GM12878 (cell line): ENCODE measurements around the gene ZNF808. TPM values are rescaled to one million over a fixed set of nuclear protein-coding genes. Genes with fewer than 3 reads are reported as not detected.

Experiments
- ATAC-seq: fragments of 200-7000 bp; cut with Tn5 transposase; 3 replicates; pipeline ENCODE4 v1.9.1; 2020; ENCODE audit warnings: mild to moderate bottlenecking, moderate library complexity
- BruUV-seq: library from RNA; stranded (reverse); fragments of 400-500 nt; replicated peaks from 2 replicates; lab custom pipeline; 2021; lab: Mats Ljungman, UMichigan
- CTCF ChIA-PET: fragments of 300-600 bp; sonication (Branson Sonifier 250); formaldehyde crosslinking; extraction: SDS; loops from one replicate; lab custom pipeline; 2021; ENCODE audit warnings: inconsistent platforms; lab: Yijun Ruan, JAX
- POLR2A ChIA-PET: fragments of 350-600 bp; formaldehyde crosslinking; extraction: SDS; loops from one replicate; lab custom pipeline; 2021; ENCODE audit warnings: inconsistent platforms; lab: Charles Lee
- RAD21 ChIA-PET: fragments of 300-600 bp; sonication (Branson Sonifier 250); formaldehyde crosslinking; loops from one replicate; lab custom pipeline; 2023; ENCODE audit warnings: antibody characterized with exemption; ENCODE audit not compliant: unreplicated experiment; lab: Charles Lee
- SMC1A ChIA-PET: fragments of 300-600 bp; sonication (Branson Sonifier 250); formaldehyde crosslinking; loops from one replicate; lab custom pipeline; 2023; ENCODE audit not compliant: unreplicated experiment, uncharacterized antibody; lab: Charles Lee
- DNase-seq: peaks from one replicate; pipeline ENCODE4 v3.0.0-alpha.2; 2011; ENCODE audit warnings: low read depth, low spot score
- FAIRE-seq: peaks from 3 replicates; lab custom pipeline; 2011; peaks lifted over from hg19 to GRCh38; lab: Jason Lieb, UNC
- H2AFZ ChIP-seq: 2 replicates; pipeline ENCODE4 v1.6.0; 2011; ENCODE audit warnings: low read depth, low read length, control low read depth; ENCODE audit not compliant: control insufficient read depth
- H3K27ac ChIP-seq: 2 replicates; pipeline ENCODE4 v1.5.1; 2011; ENCODE audit warnings: control low read depth; ENCODE audit not compliant: control insufficient read depth, insufficient read depth
- H3K27me3 ChIP-seq, 2 experiments: replicated peaks in 1 of 2; 2 replicates each; pipeline versions ENCODE4 v1.6.0 to v1.6.1; 2011; ENCODE audit warnings: low read length in 1 of 2; ENCODE audit not compliant: control insufficient read depth in 2 of 2, insufficient read depth in 2 of 2
- H3K36me3 ChIP-seq, 2 experiments: 2 replicates each; pipeline ENCODE4 v1.5.1; 2011; ENCODE audit warnings: low read length in 1 of 2; ENCODE audit not compliant: control insufficient read depth in 2 of 2, insufficient read depth in 2 of 2
- H3K4me1 ChIP-seq: 2 replicates; pipeline ENCODE4 v1.6.1; 2011; ENCODE audit warnings: mild to moderate bottlenecking, low read length, moderate library complexity, mixed read lengths; ENCODE audit not compliant: control insufficient read depth, insufficient read depth
- H3K4me2 ChIP-seq: 2 replicates; pipeline ENCODE4 v1.6.0; 2011; ENCODE audit warnings: control low read depth; ENCODE audit not compliant: control insufficient read depth, insufficient read depth
- H3K4me3 ChIP-seq: fragments of 200-600 bp; sonication (generic); 2 replicates; pipeline ENCODE4 v1.5.1; 2016
- H3K79me2 ChIP-seq: 2 replicates; pipeline ENCODE4 v1.6.0; 2011; ENCODE audit warnings: low read length; ENCODE audit not compliant: control insufficient read depth, insufficient read depth
- H3K9ac ChIP-seq: 2 replicates; pipeline ENCODE4 v1.8.0; 2011; ENCODE audit warnings: low read length, control low read depth, mixed read lengths; ENCODE audit not compliant: control insufficient read depth, insufficient read depth
- H3K9me3 ChIP-seq: replicated peaks from 3 replicates; pipeline ENCODE4 v1.5.1; 2011; ENCODE audit warnings: mild to moderate bottlenecking, low read length; ENCODE audit not compliant: control insufficient read depth, insufficient read depth
- H4K20me1 ChIP-seq: 2 replicates; pipeline ENCODE4 v1.6.0; 2011; ENCODE audit not compliant: control insufficient read depth, insufficient read depth
- ATF2 ChIP-seq: IDR thresholded peaks from 2 replicates; pipeline ENCODE4 v1.6.1; 2012; ENCODE audit warnings: low read length, inconsistent platforms
- CREM ChIP-seq: IDR thresholded peaks from 2 replicates; pipeline ENCODE4 v1.6.1; 2014; ENCODE audit warnings: antibody characterized with exemption, low read depth
- DPF2 ChIP-seq: fragments of 450-650 bp; IDR thresholded peaks from 2 replicates; pipeline ENCODE4 v1.6.1; 2017; ENCODE audit warnings: mild to moderate bottlenecking
- HCFC1 ChIP-seq: fragments of 150-350 bp; IDR thresholded peaks from 2 replicates; pipeline ENCODE4 v1.6.1; 2014; ENCODE audit warnings: low read length
- HDAC6 ChIP-seq: fragments of 200-600 bp; sonication (generic); IDR thresholded peaks from one replicate; pipeline ENCODE4 v1.8.0; 2017; ENCODE audit warnings: antibody characterized with exemption; ENCODE audit not compliant: unreplicated experiment
- HSF1 ChIP-seq: fragments of 150-350 bp; IDR thresholded peaks from 2 replicates; pipeline ENCODE4 v1.6.1; 2014; ENCODE audit warnings: mild to moderate bottlenecking, low read depth, low read length
- JUNB ChIP-seq: IDR thresholded peaks from 2 replicates; pipeline ENCODE4 v1.6.1; 2016; ENCODE audit warnings: antibody characterized with exemption, mild to moderate bottlenecking
- KAT2A ChIP-seq: conservative IDR thresholded peaks from 2 replicates; pipeline ENCODE4 v1.6.1; 2011; ENCODE audit warnings: low read depth, low read length; ENCODE audit not compliant: control insufficient read depth
- NFYB ChIP-seq: IDR thresholded peaks from 2 replicates; pipeline ENCODE4 v1.6.1; 2011; ENCODE audit warnings: low read depth, mild to moderate bottlenecking, low read length, improper control_type of control experiment, moderate library complexity; ENCODE audit not compliant: insufficient read depth
- NR2F1 ChIP-seq: fragments of 450-650 bp; conservative IDR thresholded peaks from 2 replicates; pipeline ENCODE4 v1.6.1; 2017; ENCODE audit warnings: mild to moderate bottlenecking
- POLR2A ChIP-seq: IDR thresholded peaks from 2 replicates; pipeline ENCODE4 v1.6.1; 2011; ENCODE audit warnings: low read depth, mild to moderate bottlenecking, low read length
- POLR2AphosphoS2 ChIP-seq: IDR thresholded peaks from 2 replicates; pipeline ENCODE4 v1.6.1; 2011; ENCODE audit warnings: low read depth, mild to moderate bottlenecking, low read length, improper control_type of control experiment, moderate library complexity
- POU2F2 ChIP-seq: IDR thresholded peaks from 3 replicates; pipeline ENCODE4 v1.6.1; 2011; ENCODE audit warnings: low read depth, mild to moderate bottlenecking, low read length, borderline replicate concordance
- SMAD1 ChIP-seq: fragments of 450-650 bp; IDR thresholded peaks from 2 replicates; pipeline ENCODE4 v1.6.1; 2018; ENCODE audit warnings: mild to moderate bottlenecking, low read depth; ENCODE audit not compliant: partially characterized antibody
- SREBF1 ChIP-seq: IDR thresholded peaks from 2 replicates; pipeline ENCODE4 v1.6.1; 2012; ENCODE audit warnings: mild to moderate bottlenecking, low read length
- ZNF274 ChIP-seq: IDR thresholded peaks from one replicate; pipeline ENCODE4 v1.8.0; 2011; ENCODE audit not compliant: insufficient read length, insufficient read depth
- WGBS: methylation state at CpG from one replicate; pipeline ENCODE4 v1.1.6; 2016; ENCODE audit warnings: low lambda C conversion rate; ENCODE audit not compliant: insufficient replicate concordance, insufficient coverage; ENCODE audit errors: missing lambda C conversion rate; 5-methylcytosine and 5-hydroxymethylcytosine counted together
- in situ Hi-C: fragments of 300-500 bp; cut with MboI; formaldehyde crosslinking; loops from 9 replicates; pipeline ENCODE4 v1.14.3; 2018; ENCODE audit warnings: mixed read lengths
- intact Hi-C: fragments of 100-400 bp; cut with micrococcal nuclease; formaldehyde crosslinking; loops from one replicate; pipeline ENCODE4 v1.14.2; 2022; ENCODE audit not compliant: unreplicated experiment
- polyA plus RNA-seq, 11 experiments: library from polyadenylated mRNA; depleted of rRNA in 4 of 11; unstranded in 6 of 11; stranded (reverse) in 5 of 11; fragments of >200 nt; fragmentation: Nextera tagmentation in 4 of 11; fragmentation: Illumina TruSeq in 1 of 11; extraction: Ambion mirVana in 4 of 11; extraction: Trizol in 1 of 11; gene quantifications; 1 replicate in 1 of 11; 2 replicates in 10 of 11; pipeline versions ENCODE4 v1.2.1 to v1.2.3, GENCODE V29; 2011 to 2016; ENCODE audit warnings: inconsistent platforms in 2 of 11, missing spikeins in 2 of 11, low read depth in 1 of 11
- total RNA-seq, 4 experiments: library from RNA; depleted of rRNA in 3 of 4; stranded (reverse); fragments of >200 nt in 3 of 4; fragmentation: Illumina TruSeq in 1 of 4; extraction: Trizol in 1 of 4; gene quantifications; 2 replicates each; pipeline versions ENCODE4 v1.2.1 to v1.2.3, GENCODE V29; 2013 to 2021

The ZNF808 gene
- total and polyA plus RNA-seq, 10 of the 15 experiments (the other 5 are each of a cell fraction or from before 2014, with no cell fraction given): 2.1 to 20.2 (median 7.2) TPM

GRCh38 chr19:52584736-52585440 lies 57.4 kb downstream of the ZNF808 start:
- 0 out of 2 replicates have a peak, but pooled peaks have one; percentile 15 for TF ChIP-seq POLR2A
- no peak for TF ChIP-seq SREBF1
- SMC1A ChIA-PET: no interaction called here
- Histone ChIP-seq H4K20me1 (no peaks in the 10 kb centered on the region), H3K4me1 (no peaks in the 10 kb centered on the region), H3K9ac (no peak overlapping the region), H3K27ac (no peak overlapping the region), H2AFZ (no peak overlapping the region), H3K79me2 (no peaks in the 10 kb centered on the region), H3K27me3 (no peaks in the 10 kb centered on the region), H3K9me3 (peaks cover 16% of the 10 kb centered on the region), H3K4me3 (no peak overlapping the region), H3K36me3 (peaks cover 6 to 7% of the 10 kb centered on the region in 2 experiments), H3K4me2 (no peak overlapping the region)
- CTCF ChIA-PET: no interaction called here
- no peak for DNase-seq
- intact Hi-C loops (no loop called here), in situ Hi-C loops (no loop called here)
- RAD21 ChIA-PET: no interaction called here
- no peak for ATAC-seq
- no peak for FAIRE-seq
- no TSS peak for BruUV-seq
- 93% methylated on average over 36 of the region's 39 CpGs for WGBS
- POLR2A ChIA-PET: no interaction called here

- no peak overlapping the region for H3K27ac ChIP-seq
- H3K9me3 ChIP-seq: peaks cover 16% of the 10 kb centered on the region
- in situ Hi-C loops: no loop called here
- peaks cover 6 to 7% of the 10 kb centered on the region in 2 experiments; a peak in 3 of 4 replicates for H3K36me3 ChIP-seq
- no peak overlapping the region for H2AFZ ChIP-seq
- BruUV-seq: no TSS peak
- no peak overlapping the region for H3K9ac ChIP-seq
- no peaks in the 10 kb centered on the region for H3K27me3 ChIP-seq
- no peaks in the 10 kb centered on the region for H3K4me1 ChIP-seq
- FAIRE-seq (no peak), DNase-seq (no peak), ATAC-seq (no peak)
- 97% methylated on average over 6 of the region's 6 CpGs for WGBS
- H3K4me2 ChIP-seq: no peak overlapping the region
- no peak overlapping the region for H3K4me3 ChIP-seq
- ChIA-PET CTCF (no interaction called here), RAD21 (no interaction called here), POLR2A (no interaction called here), SMC1A (no interaction called here)
- intact Hi-C loops: no loop called here
- no peaks in the 10 kb centered on the region for H3K79me2 ChIP-seq
- no peaks in the 10 kb centered on the region for H4K20me1 ChIP-seq
- TF ChIP-seq KAT2A (no peak), NR2F1 (no peak), SMAD1 (no peak), JUNB (no peak), HDAC6 (no peak), POU2F2 (no peak), NFYB (no peak), POLR2AphosphoS2 (no peak), ZNF274 (no peak), HCFC1 (no peak), HSF1 (no peak), CREM (no peak), ATF2 (no peak), DPF2 (no peak)
These were observed 58.1 kb downstream of the ZNF808 start for GRCh38 chr19:52585604-52586003.
